Middle frontal gyrus (tissue), 1 donor: Measurements from ENCODE around the gene TSPAN5.
"Not testable (repeated sequence)": the region's sequence is repeated elsewhere in the genome, so short reads cannot be mapped to it uniquely, and the experiment has no call there.

ENCODE experiments used
- DNase-seq: peaks from one replicate; pipeline ENCODE4 v3.0.0-alpha.2; 2015; ENCODE audit warnings: low spot score; ENCODE audit errors: extremely low spot score

TSPAN5 gene

GRCh38 chr4:98557194-98557892 lies 101.1 kb downstream of the TSPAN5 start:
- DNase-seq: no peak

- no peak for DNase-seq
Observed at GRCh38 chr4:98556451-98556850, 102.0 kb downstream of the TSPAN5 start.

GRCh38 chr4:98555798-98556445 lies 102.5 kb downstream of the TSPAN5 start:
- DNase-seq: no peak

GRCh38 chr4:98546910-98547594 lies 111.4 kb downstream of the TSPAN5 start:
- DNase-seq: no peak

GRCh38 chr4:98544818-98545414 lies 113.5 kb downstream of the TSPAN5 start:
- DNase-seq: peak; percentile 2

- DNase-seq: peak; percentile 2
Observed at GRCh38 chr4:98544141-98544817, 114.1 kb downstream of the TSPAN5 start.

GRCh38 chr4:98542011-98542410 lies 116.4 kb downstream of the TSPAN5 start:
- no peak for DNase-seq

- peak; percentile 1 for DNase-seq
Observed at GRCh38 chr4:98540803-98541202, 117.6 kb downstream of the TSPAN5 start.

GRCh38 chr4:98539741-98540140 lies 118.7 kb downstream of the TSPAN5 start:
- DNase-seq: peak; percentile 1

GRCh38 chr4:98539299-98539698 lies 119.1 kb downstream of the TSPAN5 start:
- DNase-seq: no peak

- DNase-seq: no peak
Observed at GRCh38 chr4:98536631-98537030, 121.8 kb downstream of the TSPAN5 start.

GRCh38 chr4:98534146-98534545 lies 124.3 kb downstream of the TSPAN5 start:
- not testable (repeated sequence) for DNase-seq

GRCh38 chr4:98530572-98530971 lies 127.8 kb downstream of the TSPAN5 start:
- no peak for DNase-seq

- DNase-seq: no peak
Observed at GRCh38 chr4:98529970-98530569, 128.3 kb downstream of the TSPAN5 start.

- no peak for DNase-seq
Observed at GRCh38 chr4:98528882-98529281, 129.5 kb downstream of the TSPAN5 start.

- no peak for DNase-seq
Observed at GRCh38 chr4:98527534-98528269, 130.7 kb downstream of the TSPAN5 start.

- no peak for DNase-seq
Observed at GRCh38 chr4:98524230-98524629, 134.2 kb downstream of the TSPAN5 start.

- DNase-seq: no peak
Observed at GRCh38 chr4:98522636-98523395, 135.6 kb downstream of the TSPAN5 start.

- DNase-seq: no peak
Observed at GRCh38 chr4:98522062-98522461, 136.3 kb downstream of the TSPAN5 start.

GRCh38 chr4:98521486-98521885 lies 136.9 kb downstream of the TSPAN5 start:
- no peak for DNase-seq
